Left forelimb (tissue), 1 donor: ENCODE measurements around the gene C1S.
A peak's percentile ranks its signal among the peaks of the same experiment; 100 is the strongest.

ENCODE experiments used
- DNase-seq: peaks from one replicate; pipeline ENCODE4 v3.0.0-alpha.2; 2018; ENCODE audit warnings: low spot score

C1S gene

DNA sequence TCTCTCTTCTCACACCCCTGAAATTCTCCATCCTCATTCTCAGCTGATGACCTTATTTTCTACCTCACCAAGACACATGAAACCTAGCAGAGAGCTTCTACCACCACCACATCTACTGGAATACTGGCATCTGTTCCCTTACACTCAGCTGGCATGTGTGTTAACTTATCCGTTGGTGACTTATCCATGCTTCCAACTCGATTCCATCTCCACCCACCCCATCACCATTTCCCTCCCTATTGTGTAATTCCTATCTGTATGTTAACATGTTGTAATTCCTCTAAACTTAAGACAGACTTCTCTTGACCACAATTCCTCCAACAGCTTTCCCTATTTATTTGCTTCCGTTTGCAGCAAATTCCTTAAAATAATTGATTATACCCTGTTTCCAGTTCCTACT is 15.4 kb downstream of the C1S start:
- no peak for DNase-seq

DNA sequence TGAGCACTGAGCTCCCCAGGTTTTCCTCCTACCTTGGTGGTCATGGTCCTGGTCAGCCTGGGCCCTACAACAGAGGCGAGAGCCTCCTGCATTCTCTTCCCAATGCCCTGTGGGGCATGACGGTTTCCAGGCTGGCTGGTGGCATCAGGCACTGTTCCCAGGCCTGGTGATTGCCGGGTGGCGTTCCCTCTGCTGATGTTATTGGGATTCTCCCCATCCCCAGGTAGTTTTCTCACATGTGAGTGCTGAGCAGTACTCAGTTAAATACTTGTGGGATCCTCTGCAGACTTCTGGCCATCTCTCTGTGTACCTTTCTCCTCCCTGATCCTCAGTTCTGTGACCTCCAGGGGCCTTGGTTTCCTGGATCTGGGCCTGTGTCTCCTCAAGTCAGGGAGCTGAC is 16.0 kb downstream of the C1S start:
- no peak for DNase-seq

- no peak for DNase-seq
Measured at GRCh38 chr12:7078163-7078562, 17.6 kb downstream of the C1S start.

GRCh38 chr12:7079826-7080125 is 19.3 kb downstream of the C1S start:
- DNase-seq, result no peak

DNA sequence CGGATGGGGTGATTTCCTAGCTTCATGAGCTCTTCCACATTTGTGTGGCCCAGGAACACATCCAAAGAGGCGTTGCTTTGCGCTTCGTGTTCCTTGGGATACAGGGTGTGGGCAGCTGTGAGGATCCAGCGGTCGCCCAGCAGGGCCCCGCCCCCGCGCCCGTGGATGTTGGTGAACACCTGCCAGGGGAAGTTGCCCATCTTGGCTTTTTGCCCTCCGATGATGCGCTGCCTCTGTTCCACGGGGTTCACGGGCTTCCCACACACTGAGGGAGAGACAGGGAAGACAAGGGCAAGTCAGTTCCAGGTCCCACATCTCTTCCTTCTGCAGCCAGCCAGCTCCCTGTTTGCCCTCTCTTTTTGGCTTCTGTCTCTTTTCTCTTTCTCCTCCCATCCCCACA is 20.5 kb downstream of the C1S start:
- no peak for DNase-seq

DNA sequence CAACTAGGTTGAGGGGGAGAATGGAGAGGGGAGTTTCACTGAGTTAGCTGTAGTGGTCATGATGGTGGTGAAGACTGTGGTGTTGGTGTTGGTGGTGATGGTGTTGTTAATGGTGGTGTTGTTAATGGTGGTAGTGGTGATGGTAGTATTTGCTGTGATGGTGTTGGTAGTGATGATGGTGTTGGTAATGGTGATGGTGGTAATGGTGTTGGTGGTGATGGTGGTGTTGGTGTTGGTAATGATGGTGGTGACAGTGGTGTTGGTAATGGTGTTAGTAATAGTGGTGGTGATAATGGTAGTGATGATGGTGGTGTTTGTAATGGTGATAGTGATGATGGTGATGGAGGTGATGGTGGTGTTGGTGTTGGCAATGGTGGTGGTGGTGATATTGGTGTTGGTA is 22.6 kb downstream of the C1S start:
- no peak for DNase-seq

DNA sequence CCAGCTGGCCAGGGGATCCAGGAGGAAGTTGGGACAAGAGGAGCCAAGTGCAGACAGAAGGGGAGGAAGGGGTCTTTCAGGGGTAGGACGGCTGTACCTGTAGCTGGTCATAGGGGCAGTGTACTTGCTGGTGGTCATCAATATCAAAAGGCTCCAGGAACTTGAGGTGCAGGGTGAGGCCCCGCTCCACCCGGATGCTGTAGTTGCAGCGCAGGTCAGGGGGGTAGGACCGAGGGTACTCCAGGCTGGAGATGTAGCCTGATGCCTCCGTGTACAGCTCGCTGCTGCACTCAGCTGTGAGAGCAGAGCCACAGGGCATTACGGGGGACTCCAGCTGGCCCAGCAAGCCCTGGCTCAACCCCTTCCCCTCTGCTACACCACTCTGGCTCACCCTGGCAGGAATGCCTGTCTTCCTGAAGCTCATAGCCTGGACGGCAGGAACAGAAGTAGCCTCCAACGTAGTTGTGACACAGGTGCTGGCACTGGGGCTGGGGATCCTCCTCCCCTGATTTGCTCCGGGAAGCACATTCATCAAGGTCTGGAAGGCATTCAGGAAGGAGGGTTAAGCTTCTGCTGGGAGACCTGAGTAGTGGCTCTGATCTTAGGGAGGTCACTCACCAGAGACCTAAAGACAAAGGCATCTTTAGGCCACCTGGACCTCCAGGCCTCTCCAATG is 28.8 kb downstream of the C1S start:
- peak; percentile 34 for DNase-seq

DNA sequence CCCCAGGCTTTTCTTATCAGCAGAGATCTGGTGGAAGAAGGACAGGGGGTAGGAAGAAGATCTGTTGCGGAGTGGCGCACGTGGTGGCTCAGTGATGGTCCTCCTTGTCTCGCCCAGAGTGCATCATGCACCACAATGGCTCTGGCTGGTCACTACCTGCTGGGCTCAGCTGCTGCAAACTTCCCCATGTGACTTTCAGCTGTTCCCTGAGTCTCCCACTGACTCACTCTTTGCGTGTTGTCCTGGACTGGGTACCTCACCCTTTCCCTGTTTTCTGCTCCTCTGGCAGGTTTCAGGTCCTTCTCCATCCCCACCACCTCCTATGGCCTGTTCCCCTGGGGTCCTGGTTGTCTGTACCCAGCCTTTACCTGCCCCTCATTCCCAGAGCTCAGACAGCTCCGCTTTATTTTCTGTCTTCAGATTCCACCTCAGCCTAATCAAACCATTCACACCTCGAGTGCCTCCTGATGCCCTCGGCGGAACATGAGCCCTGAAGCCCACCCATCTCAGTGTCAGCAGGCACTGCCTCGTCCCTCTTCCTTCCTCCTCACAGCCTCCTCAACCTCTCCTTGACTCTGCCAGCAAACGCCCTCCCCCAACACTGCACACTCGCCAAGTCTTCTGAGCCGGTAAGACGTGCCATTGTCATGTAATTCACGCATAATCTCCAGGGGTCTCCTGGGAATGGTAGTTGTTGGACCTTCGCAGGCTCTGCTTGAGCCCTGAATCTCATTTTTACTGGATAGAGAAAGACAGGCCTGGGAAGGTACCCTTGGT is 29.9 kb downstream of the C1S start:
- peak; percentile 53 for DNase-seq

DNA sequence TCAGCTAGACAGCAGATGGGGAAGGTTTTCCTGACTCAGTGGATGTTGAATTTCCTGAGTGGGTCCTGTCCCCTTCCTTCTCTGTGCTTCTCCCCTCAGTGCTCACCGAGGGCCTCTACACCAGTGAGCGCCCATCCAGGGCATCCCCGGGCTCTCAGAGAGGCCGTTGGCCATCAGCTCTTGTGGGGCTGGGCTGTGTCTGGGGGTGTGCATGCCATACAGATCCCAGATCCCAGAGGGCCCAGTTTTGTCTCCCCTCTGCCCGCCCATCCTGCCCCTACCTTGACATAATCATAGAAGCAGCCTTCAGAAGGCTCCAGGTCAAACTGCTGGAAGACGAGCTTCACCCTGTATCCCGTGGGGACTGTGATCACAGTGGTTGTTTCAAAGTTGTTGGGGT is 30.7 kb downstream of the C1S start:
- DNase-seq, result no peak

- DNase-seq, result no peak
Measured at GRCh38 chr12:7091660-7092228, 31.2 kb downstream of the C1S start.

GRCh38 chr12:7092229-7092985 is 31.9 kb downstream of the C1S start, which contains the start of gene C1R:
C1R (minus strand) TSS chr12:7092445; CDS start chr12:7092388, 57 bp downstream.
- DNase-seq, result peak; percentile 83

- no peak for DNase-seq
Measured at GRCh38 chr12:7092986-7093460, 32.5 kb downstream of the C1S start.

- DNase-seq, result no peak
Measured at GRCh38 chr12:7093486-7093885, 33.0 kb downstream of the C1S start.

GRCh38 chr12:7093892-7094291 is 33.4 kb downstream of the C1S start:
- DNase-seq, result no peak

GRCh38 chr12:7096006-7096932 is 35.8 kb downstream of the C1S start:
- no peak for DNase-seq

- DNase-seq, result no peak
Measured at GRCh38 chr12:7096979-7097378, 36.5 kb downstream of the C1S start.

DNA sequence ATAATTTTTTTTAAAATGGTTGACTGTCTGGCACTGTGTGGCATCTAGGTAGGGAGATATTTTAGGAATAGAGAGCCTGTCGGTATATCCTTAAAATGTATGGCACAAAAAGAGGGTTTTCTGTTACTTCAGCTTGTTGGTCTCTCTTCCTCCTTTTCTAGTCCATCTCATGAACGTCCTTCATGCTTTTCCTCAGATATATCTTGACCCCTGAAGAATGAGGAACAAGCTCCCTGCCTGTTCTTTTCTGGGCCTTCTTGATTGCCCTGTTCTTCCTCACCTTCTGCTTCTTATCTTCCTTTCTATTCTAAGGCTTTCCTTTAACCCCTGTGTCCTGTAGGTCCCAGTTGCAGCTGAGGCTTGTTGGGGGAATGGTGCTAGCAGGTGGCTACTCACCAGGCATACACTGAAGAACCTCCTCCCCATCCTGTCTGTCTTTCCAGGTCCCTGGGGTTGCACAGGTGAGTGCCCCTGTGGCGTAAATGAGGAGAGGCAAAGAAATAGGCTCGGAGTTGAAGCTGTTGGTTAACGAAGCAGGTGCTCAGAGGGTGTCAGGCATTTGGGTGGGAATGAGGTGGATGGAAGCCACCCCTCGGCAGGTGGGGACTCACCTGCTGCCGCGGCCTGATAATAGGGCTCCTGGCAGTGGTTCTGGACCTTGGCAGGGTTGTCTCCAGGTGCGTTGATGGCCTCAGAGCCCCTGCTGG is 38.9 kb downstream of the C1S start:
- DNase-seq, result no peak

- no peak for DNase-seq
Measured at GRCh38 chr12:7100239-7100638, 39.7 kb downstream of the C1S start.

DNA sequence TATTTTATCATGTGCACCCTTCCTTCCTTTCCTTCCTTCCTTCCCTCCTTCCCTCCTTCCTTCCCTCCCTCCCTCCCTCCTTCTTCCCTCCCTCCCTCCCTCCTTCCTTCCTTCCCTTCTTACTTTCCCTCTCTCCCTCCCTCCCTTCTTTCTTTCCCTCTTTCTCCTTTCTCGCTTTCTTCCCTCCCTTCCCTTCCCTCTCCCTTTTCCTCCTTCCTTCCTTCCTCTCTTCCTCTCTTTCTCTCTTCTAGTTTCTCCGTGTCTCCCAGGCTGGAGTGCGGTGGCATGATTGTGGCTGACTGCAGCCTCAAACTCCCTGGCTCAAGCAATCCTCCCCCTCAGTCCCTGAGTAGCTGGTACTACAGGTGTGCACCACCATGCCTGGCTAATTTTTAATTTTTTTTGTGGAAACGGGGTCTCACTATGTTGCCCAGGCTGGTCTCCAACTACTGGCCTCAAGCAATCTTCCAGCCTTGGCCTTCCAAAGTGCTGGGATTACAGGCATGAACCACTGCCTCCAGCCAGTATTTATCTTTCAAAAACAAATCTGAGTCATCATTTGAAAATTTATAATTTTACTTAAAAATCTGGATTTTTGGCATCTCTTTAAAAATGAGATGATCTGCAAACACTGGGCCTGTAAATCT is 40.7 kb downstream of the C1S start:
- DNase-seq, result peak; percentile 12

GRCh38 chr12:7101694-7102131 is 41.2 kb downstream of the C1S start:
- peak; percentile 57 for DNase-seq
